GM12873 (cell line): ENCODE data around the gene SENP1.

Source experiments
- CTCF ChIP-seq: IDR thresholded peaks from 2 replicates; pipeline ENCODE4 v1.5.1; 2012; ENCODE audit warnings: low read depth, mild to moderate bottlenecking, moderate library complexity, low read length, control low read depth; ENCODE audit not compliant: insufficient read depth; ENCODE audit errors: missing control alignments

The SENP1 gene

GRCh38 chr12:48080821-48081220 lies 25.1 kb downstream of the SENP1 start:
- no peak for TF ChIP-seq CTCF

GRCh38 chr12:48080285-48080684 lies 25.6 kb downstream of the SENP1 start:
- no peak for TF ChIP-seq CTCF

DNA sequence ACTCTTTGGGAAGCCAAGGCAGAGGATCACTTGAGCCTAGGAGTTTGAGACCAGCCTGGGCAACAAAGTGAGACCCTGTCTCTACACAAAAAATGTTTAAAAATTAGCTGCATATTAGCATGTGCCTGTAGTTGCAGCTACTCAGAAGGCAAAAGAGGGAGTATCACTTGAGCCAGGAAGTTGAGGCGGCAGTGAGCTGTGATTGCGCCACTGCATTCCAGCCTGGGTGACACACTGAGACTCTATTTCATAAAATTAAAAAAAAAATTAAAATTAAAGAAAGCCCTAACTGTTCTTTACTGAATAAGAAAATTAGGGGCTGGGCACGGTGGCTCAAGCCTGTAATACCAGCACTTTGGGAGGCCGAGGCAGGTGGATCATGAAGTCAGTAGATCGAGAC lies 27.0 kb downstream of the SENP1 start:
- TF ChIP-seq CTCF = no peak

DNA sequence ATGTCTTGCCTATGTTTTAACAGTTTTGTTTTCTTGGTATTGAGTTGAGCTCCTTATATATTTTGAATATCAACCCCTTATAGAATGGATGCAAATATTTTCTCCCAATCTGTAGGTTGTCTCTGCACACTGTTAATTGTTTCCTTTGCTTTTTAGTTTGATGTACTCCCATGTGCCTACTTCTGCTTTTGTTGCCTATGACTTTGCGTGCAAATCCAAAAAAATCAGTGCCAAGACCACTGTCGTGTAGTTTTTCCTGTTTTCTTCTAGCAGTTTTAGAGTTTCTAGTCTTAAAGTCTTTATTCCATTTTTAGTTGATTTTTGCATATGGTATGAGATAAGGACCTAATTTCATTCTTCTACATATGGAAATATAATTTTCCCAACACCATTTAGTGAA lies 28.8 kb downstream of the SENP1 start:
- no peak for TF ChIP-seq CTCF

DNA sequence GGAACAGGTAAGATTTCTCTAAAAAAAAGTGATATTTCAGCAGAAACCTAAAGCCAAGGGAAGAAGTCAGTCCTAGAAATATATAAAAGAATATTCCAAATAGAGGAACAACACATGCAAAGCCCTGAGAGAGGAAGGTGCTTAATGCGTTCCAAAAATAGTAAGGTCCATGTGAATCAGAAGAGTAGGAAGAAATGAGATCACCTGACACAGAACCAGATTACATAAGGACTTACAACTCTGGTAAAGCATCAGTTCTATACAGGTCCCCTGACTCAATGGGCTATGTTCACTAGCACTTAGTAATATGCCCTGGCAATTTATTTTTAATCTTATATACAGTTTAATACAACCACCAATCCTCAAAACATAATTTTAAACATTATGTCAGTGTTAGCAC lies 30.0 kb downstream of the SENP1 start:
- no peak for TF ChIP-seq CTCF

DNA sequence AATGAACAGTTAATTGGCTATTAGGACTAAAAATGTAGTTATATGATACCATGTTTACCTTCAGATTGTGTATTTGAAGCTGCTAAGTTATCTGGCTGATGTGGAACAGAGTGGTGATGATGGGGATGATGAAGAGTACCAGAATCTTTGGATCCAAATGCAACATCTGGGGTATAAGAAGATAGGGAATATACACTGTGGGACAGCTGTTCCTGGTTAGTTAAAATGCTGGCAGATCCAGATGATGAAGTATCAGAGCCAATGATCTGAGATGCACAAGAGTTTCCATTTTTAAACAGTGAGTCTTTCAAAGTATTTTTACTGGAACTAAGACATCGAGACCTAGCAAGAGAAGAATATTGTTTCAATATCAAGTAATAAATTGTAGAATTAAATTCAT lies 31.6 kb downstream of the SENP1 start:
- no peak for TF ChIP-seq CTCF

- TF ChIP-seq CTCF = no peak
These were observed 33.6 kb downstream of the SENP1 start for GRCh38 chr12:48072266-48072665.

DNA sequence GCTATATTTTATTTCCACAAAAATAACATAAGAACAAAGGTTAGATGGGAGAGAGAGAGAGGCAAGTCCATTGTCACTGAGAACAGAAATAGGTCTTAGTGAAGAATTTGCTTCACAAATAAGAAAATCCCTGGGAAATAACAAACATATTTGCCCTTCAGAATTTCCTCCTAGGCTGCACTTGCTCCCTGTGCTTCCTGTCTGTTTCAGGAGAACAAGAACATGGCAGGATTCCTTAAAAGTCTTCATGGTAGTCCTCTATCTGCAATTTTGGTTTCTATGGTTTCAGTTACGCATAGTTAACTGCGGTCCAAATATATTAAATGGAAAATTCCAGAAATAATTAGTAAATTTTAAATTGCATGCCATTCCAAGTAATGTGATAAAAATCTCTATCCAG lies 34.1 kb downstream of the SENP1 start:
- TF ChIP-seq CTCF = no peak
